Measurements from ENCODE around the gene GHITM.

- TF ChIP-seq CTCF (IDR thresholded peaks at IDR 0.05) (no peak), EZH2 (IDR thresholded peaks at IDR 0.05; ENCODE audit: borderline replicate concordance, insufficient read depth, low read depth, low read length, poor library complexity, severe bottlenecking) (no peak)
Measured at GRCh38 chr10:84176351-84176750, 37.0 kb downstream of the GHITM start.
